Esophagus muscularis mucosa (tissue), 4 donors: ENCODE measurements around the gene RGMB. TPM values are rescaled to one million over a fixed set of nuclear protein-coding genes. Genes with fewer than 3 reads are reported as not detected.

Experiments used
- DNase-seq: peaks from one replicate; pipeline ENCODE4 v3.0.0-alpha.2; 2017; ENCODE audit errors: extremely low spot score
- H3K27ac ChIP-seq, 4 donors: fragments of 200-600 bp; sonication (generic); replicated peaks in 1 of 4; 1 replicate in 3 of 4; 2 replicates in 1 of 4; pipeline ENCODE4 v1.5.1; 2016 to 2019; ENCODE audit warnings: mild to moderate bottlenecking in 1 of 4
- H3K27me3 ChIP-seq, 4 donors: fragments of 200-600 bp; sonication (generic); one replicate each; pipeline versions ENCODE4 v1.5.1 to v1.6.0; 2016 to 2019
- H3K36me3 ChIP-seq, 4 donors: fragments of 200-600 bp; sonication (generic); one replicate each; pipeline ENCODE4 v1.5.1; 2016 to 2019
- H3K4me1 ChIP-seq, 4 donors: fragments of 200-600 bp; sonication (generic); one replicate each; pipeline ENCODE4 v1.5.1; 2016 to 2019
- H3K4me3 ChIP-seq, 4 donors: fragments of 200-600 bp; sonication (generic); 1 replicate in 2 of 4; 2 replicates in 2 of 4; pipeline ENCODE4 v1.5.1; 2016 to 2019; ENCODE audit warnings: mild to moderate bottlenecking in 4 of 4, moderate library complexity in 1 of 4
- H3K9me3 ChIP-seq, 4 donors: fragments of 200-600 bp; sonication (generic); 1 replicate in 3 of 4; 2 replicates in 1 of 4; pipeline ENCODE4 v1.5.1; 2016 to 2019
- CTCF ChIP-seq, 3 experiments: fragments of 200-600 bp in 2 of 3; fragments of 450-650 bp in 1 of 3; sonication (generic) in 2 of 3; IDR thresholded peaks; one replicate each; pipeline ENCODE4 v1.5.1; 2017 to 2019; ENCODE audit warnings: antibody characterized with exemption in 3 of 3, mild to moderate bottlenecking in 2 of 3, moderate library complexity in 1 of 3
- EP300 ChIP-seq: sonication (generic); formaldehyde crosslinking; IDR thresholded peaks from one replicate; pipeline ENCODE4 v1.6.1; 2017; ENCODE audit warnings: antibody characterized with exemption
- POLR2A ChIP-seq: fragments of 450-650 bp; IDR thresholded peaks from one replicate; pipeline ENCODE4 v1.6.1; 2017; ENCODE audit warnings: antibody characterized with exemption, moderate library complexity, mild to moderate bottlenecking, low read depth
- POLR2AphosphoS5 ChIP-seq, 2 donors: sonication (generic); formaldehyde crosslinking; IDR thresholded peaks; one replicate each; pipeline ENCODE4 v1.6.1; 2017; ENCODE audit warnings: antibody characterized with exemption in 2 of 2
- WGBS: methylation state at CpG from one replicate; pipeline ENCODE4 v1.1.5; 2018; 5-methylcytosine and 5-hydroxymethylcytosine counted together
- intact Hi-C: fragments of 100-400 bp; cut with DNase I; formaldehyde crosslinking; loops from one replicate; pipeline ENCODE4 v1.15.1; 2023
- total RNA-seq, 4 donors: library from RNA; depleted of rRNA; stranded (reverse); fragments of >200 nt; gene quantifications; one replicate each; pipeline versions ENCODE4 v1.1.0 to v1.2.1, GENCODE V29; 2016

RGMB gene
- total RNA-seq, 4 donors from 2014 or later: 145 to 198 (median 183) TPM

GRCh38 chr5:98753507-98753906 lies 20.0 kb upstream of the RGMB start:
- Histone ChIP-seq H3K4me1 (no peaks in the 10 kb centered on the region), H3K27ac (no peak overlapping the region), H3K27me3 (no peaks in the 10 kb centered on the region), H3K36me3 (no peaks in the 10 kb centered on the region), H3K4me3 (no peak overlapping the region), H3K9me3 (no peaks in the 10 kb centered on the region)
- WGBS: 78% methylated on average over 4 of the region's 4 CpGs
- no peak for TF ChIP-seq EP300
- intact Hi-C loops: no loop called here
- DNase-seq: no peak

- H3K4me1 ChIP-seq: no peaks in the 10 kb centered on the region
- H3K4me3 ChIP-seq: no peak overlapping the region
- no peak for DNase-seq
- intact Hi-C loops: no loop called here
- H3K9me3 ChIP-seq: no peaks in the 10 kb centered on the region
- H3K27ac ChIP-seq: no peak overlapping the region
- no peaks in the 10 kb centered on the region for H3K36me3 ChIP-seq
- 90% methylated on average over 3 of the region's 3 CpGs for WGBS
- no peaks in the 10 kb centered on the region for H3K27me3 ChIP-seq
- no peak for TF ChIP-seq EP300
- TF ChIP-seq POLR2A: no peak
- no peak for TF ChIP-seq POLR2AphosphoS5 (IDR thresholded peaks at IDR 0.05)
- no peak for TF ChIP-seq CTCF (IDR thresholded peaks at IDR 0.05)
Measured at GRCh38 chr5:98755406-98755805, 18.1 kb upstream of the RGMB start.

- TF ChIP-seq EP300: no peak
- no peak for TF ChIP-seq POLR2AphosphoS5 (IDR thresholded peaks at IDR 0.05)
- TF ChIP-seq POLR2A: no peak
- TF ChIP-seq CTCF (IDR thresholded peaks at IDR 0.05): no peak
- no peaks in the 10 kb centered on the region for H3K4me1 ChIP-seq
- no peaks in the 10 kb centered on the region for H3K27me3 ChIP-seq
- no peak overlapping the region for H3K4me3 ChIP-seq
- WGBS: 83% methylated on average over 2 of the region's 2 CpGs
- H3K27ac ChIP-seq: no peak overlapping the region
- DNase-seq: no peak
- no peaks in the 10 kb centered on the region for H3K36me3 ChIP-seq
- no peaks in the 10 kb centered on the region for H3K9me3 ChIP-seq
- intact Hi-C loops: no loop called here
Measured at GRCh38 chr5:98757978-98758377, 15.5 kb upstream of the RGMB start.

GRCh38 chr5:98763001-98763630 lies 10.3 kb upstream of the RGMB start:
- TF ChIP-seq POLR2AphosphoS5 (IDR thresholded peaks at IDR 0.05) (no peak), CTCF (IDR thresholded peaks at IDR 0.05) (no peak), POLR2A (no peak), EP300 (no peak)
- intact Hi-C loops: loop anchor here (10.0 kb wide), 1 partner anchor 308 kb away; no protein-coding TSS in a partner anchor
- Histone ChIP-seq H3K27ac (no peak overlapping the region), H3K4me1 (peaks cover 0 to 12% (median 11%) of the 10 kb centered on the region in 4 donors), H3K9me3 (no peaks in the 10 kb centered on the region), H3K27me3 (no peaks in the 10 kb centered on the region), H3K36me3 (no peaks in the 10 kb centered on the region), H3K4me3 (no peak overlapping the region)
- no peak for DNase-seq
- WGBS: 83% methylated on average over 6 of the region's 6 CpGs

GRCh38 chr5:98765815-98766214 lies 7.6 kb upstream of the RGMB start:
- no peaks in the 10 kb centered on the region for H3K36me3 ChIP-seq
- WGBS: 95% methylated on average over 4 of the region's 4 CpGs
- no peaks in the 10 kb centered on the region for H3K27me3 ChIP-seq
- peaks cover 0 to 27% (median 22%) of the 10 kb centered on the region in 4 donors for H3K4me1 ChIP-seq
- intact Hi-C loops: loop anchor here (10.0 kb wide), 1 partner anchor 311 kb away; no protein-coding TSS in a partner anchor
- H3K4me3 ChIP-seq: no peak overlapping the region
- no peaks in the 10 kb centered on the region for H3K9me3 ChIP-seq
- H3K27ac ChIP-seq: no peak overlapping the region
- TF ChIP-seq POLR2AphosphoS5 (IDR thresholded peaks at IDR 0.05) (no peak), CTCF (IDR thresholded peaks at IDR 0.05) (no peak), POLR2A (no peak), EP300 (no peak)
- DNase-seq: no peak
